Mesothelial cell of epicardium (in vitro differentiated cells): ENCODE measurements around the gene FCHO1. TPM values are rescaled to one million over a fixed set of nuclear protein-coding genes. Genes with fewer than 3 reads are reported as not detected.
"Not testable (repeated sequence)": the region's sequence is repeated elsewhere in the genome, so short reads cannot be mapped to it uniquely, and the experiment has no call there.

Experiments
- DNase-seq, 2 experiments: peaks; one replicate each; pipeline ENCODE4 v3.0.0; 2021; ENCODE audit warnings: low spot score in 2 of 2; ENCODE audit not compliant: unreplicated experiment in 2 of 2
- H3K27ac Mint-ChIP-seq: 2 replicates; pipeline ENCODE4 v1.8.0; 2021; ENCODE audit warnings: mixed read lengths
- H3K27me3 Mint-ChIP-seq: 2 replicates; pipeline ENCODE4 v1.8.0; 2021; ENCODE audit warnings: low read depth, mixed read lengths
- H3K36me3 Mint-ChIP-seq: 2 replicates; pipeline ENCODE4 v1.8.0; 2021; ENCODE audit warnings: mixed read lengths
- H3K4me1 Mint-ChIP-seq: 2 replicates; pipeline ENCODE4 v1.8.0; 2021; ENCODE audit warnings: mixed read lengths
- H3K4me3 Mint-ChIP-seq: 2 replicates; pipeline ENCODE4 v1.8.0; 2021; ENCODE audit warnings: mild to moderate bottlenecking, moderate library complexity, mixed read lengths
- H3K9me3 Mint-ChIP-seq: 2 replicates; pipeline ENCODE4 v1.8.0; 2021; ENCODE audit warnings: mixed read lengths
- total RNA-seq: library from RNA; stranded (reverse); gene quantifications from 3 replicates; pipeline ENCODE4 v1.2.1, GENCODE V29; 2021
- TF ChIP-seq, protein P1 (sequence below): fragments of 200-600 bp; sonication (generic); IDR thresholded peaks from one replicate; pipeline ENCODE4 v1.5.0; 2021; ENCODE audit warnings: antibody characterized with exemption; ENCODE audit not compliant: unreplicated experiment

The FCHO1 gene
- total RNA-seq, 1 donor from 2014 or later: 4.6 TPM

DNA sequence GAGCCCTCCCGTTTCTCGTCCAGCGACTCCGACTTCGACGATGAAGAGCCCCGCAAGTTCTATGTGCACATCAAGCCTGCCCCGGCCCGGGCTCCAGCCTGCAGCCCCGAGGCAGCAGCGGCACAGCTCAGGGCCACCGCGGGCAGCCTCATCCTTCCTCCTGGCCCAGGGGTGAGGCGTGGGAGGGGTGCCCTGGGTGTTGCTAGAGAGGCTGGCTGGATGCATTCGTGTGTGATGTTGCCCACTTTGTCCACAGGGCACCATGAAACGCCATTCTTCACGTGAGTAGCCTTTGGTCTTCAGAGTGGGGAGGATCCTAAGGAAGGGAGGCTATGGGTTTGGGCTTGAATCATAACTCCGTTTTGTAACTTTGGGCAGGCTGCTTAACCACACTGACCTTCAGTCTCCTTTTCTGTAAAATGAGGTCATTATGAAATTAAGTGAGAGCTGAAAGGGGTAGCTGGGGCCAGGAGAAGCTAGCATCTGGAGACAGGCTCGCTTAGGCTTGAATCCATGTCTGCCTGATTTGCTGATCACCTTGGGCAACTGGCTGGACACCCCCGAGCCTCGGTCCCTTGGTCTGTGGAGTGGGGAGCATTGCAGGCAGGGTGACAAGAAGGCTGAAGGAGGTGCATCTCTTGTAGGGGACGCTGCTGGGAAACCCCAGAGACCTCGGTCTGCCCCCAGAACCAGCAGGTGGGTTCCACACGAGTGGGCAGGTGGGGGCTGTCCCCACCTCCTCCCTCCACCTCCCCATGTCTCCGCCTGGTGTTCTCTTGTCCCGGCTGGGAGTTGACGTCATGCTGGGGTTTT lies 24.9 kb downstream of the FCHO1 start:
- TF ChIP-seq, protein P1, sequence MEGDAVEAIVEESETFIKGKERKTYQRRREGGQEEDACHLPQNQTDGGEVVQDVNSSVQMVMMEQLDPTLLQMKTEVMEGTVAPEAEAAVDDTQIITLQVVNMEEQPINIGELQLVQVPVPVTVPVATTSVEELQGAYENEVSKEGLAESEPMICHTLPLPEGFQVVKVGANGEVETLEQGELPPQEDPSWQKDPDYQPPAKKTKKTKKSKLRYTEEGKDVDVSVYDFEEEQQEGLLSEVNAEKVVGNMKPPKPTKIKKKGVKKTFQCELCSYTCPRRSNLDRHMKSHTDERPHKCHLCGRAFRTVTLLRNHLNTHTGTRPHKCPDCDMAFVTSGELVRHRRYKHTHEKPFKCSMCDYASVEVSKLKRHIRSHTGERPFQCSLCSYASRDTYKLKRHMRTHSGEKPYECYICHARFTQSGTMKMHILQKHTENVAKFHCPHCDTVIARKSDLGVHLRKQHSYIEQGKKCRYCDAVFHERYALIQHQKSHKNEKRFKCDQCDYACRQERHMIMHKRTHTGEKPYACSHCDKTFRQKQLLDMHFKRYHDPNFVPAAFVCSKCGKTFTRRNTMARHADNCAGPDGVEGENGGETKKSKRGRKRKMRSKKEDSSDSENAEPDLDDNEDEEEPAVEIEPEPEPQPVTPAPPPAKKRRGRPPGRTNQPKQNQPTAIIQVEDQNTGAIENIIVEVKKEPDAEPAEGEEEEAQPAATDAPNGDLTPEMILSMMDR: no peak
- Mint-ChIP-seq H3K36me3 (no peaks in the 10 kb centered on the region), H3K9me3 (no peaks in the 10 kb centered on the region), H3K27me3 (peaks cover 31% of the 10 kb centered on the region), H3K27ac (no peak overlapping the region), H3K4me3 (no peak overlapping the region), H3K4me1 (peaks cover 5% of the 10 kb centered on the region)
- no peak for DNase-seq

DNA sequence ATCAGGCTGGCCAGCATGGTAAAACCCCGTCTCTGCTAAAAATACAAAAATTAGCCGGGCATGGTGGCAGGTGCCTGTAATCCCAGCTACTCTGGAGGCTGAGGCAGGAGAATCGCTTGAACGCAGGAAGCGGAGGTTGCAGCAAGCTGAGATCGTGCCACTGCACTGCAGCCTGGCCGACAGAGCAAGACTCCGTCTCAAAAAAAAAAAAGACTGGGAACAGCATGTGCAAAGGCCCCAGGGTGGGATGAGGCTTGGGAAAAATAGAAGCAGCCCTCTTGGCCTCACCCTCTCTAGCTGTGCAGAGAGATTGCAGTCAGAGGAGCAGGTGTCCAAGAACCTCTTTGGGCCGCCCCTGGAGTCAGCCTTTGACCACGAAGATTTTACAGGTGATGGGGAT lies 26.6 kb downstream of the FCHO1 start:
- Mint-ChIP-seq H3K4me3 (peak overlapping the region; percentile 47), H3K27me3 (peaks cover 31% of the 10 kb centered on the region)
- H3K27ac Mint-ChIP-seq, H3K4me1 Mint-ChIP-seq, H3K9me3 Mint-ChIP-seq, DNase-seq, H3K36me3 Mint-ChIP-seq: not testable (repeated sequence)

DNA sequence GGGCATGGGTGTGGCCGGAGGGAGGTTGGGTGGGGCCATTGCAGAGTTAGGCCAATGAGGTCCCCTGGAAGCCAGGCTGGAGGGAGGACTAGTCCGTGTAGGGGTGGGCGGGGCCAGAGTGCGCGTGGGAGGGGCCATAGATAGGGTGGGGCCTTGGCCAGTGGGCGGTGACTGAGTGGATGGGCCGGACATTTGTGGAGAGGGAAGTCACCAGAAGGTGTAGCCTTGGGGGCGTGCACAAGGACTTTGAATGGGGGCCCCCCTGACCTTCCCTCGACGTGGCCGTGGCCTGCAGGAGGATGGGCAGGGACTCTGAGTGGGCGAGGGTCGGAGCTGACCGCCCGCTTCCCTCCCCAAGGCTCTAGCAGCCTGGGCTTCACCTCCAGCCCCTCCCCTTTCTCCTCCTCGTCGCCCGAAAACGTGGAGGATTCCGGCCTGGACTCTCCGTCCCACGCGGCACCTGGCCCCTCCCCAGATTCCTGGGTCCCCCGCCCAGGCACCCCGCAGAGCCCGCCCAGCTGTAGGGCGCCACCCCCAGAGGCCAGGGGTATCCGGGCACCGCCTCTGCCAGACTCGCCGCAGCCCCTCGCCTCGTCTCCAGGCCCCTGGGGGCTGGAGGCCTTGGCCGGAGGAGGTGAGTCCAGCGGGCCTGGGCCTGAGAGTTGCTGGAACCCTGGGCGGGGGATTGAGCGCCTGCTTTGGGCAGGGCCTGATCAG lies 27.1 kb downstream of the FCHO1 start:
- TF ChIP-seq, protein P1: no peak

DNA sequence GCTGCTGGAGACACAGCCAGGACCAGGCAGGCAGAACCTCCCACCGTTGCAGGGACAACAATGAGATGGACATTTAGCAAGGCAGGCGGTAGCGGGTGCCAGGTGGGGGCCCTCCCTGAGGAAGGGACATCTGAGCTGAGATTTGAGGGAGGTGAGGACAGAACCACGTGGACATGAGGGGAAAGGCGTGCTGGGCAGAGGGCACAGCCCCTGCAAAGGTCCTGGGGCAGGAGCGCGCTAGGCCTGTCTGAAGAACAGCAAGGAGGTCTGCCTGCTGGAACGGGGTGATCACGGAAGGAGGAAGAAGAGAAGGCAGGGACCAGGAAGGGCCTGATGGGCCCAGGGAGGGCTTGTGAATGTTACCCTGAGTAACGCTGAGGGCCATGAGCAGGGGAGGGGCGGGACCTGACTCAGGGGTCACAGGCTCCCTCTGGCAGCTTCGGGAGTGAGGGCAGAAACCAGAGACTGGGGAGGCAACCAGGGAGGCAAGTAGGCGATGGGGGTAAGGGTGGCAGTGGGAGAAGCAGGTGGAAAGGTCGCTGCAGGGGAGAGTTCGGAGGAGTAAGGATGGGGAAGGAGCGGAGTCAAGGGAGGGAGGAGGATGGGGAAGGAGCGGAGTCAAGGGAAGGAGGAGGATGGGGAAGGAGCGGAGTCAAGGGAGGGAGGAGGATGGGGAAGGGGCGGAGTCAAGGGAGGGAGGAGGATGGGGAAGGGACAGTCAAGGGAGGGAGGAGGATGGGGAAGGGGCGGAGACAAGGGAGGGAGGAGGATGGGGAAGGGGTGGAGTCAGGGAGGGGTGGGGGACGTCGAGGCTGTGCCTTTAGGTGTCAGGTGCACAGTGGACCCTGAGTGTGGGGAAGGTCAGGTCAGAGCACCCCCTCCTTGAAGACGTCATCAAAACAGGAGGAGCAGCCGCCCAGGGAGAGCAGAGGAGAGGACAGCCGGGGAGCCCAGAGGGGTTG lies 28.0 kb downstream of the FCHO1 start:
- Mint-ChIP-seq H3K27ac (no peak overlapping the region), H3K4me3 (peak overlapping the region; percentile 36), H3K27me3 (peaks cover 31% of the 10 kb centered on the region), H3K36me3 (no peaks in the 10 kb centered on the region), H3K9me3 (no peaks in the 10 kb centered on the region), H3K4me1 (peaks cover 7% of the 10 kb centered on the region)
- DNase-seq: no peak
- TF ChIP-seq, protein P1: no peak

More for the DNA sequence above, 27.1 kb downstream of the FCHO1 start:
- H3K4me1 Mint-ChIP-seq: peaks cover 5% of the 10 kb centered on the region
- DNase-seq: peak in 1 of 2 experiments; percentile 45
- H3K9me3 Mint-ChIP-seq: no peaks in the 10 kb centered on the region
- no peaks in the 10 kb centered on the region for H3K36me3 Mint-ChIP-seq
- no peak overlapping the region for H3K27ac Mint-ChIP-seq
- peaks cover 31% of the 10 kb centered on the region for H3K27me3 Mint-ChIP-seq
- peak overlapping the region; percentile 47 for H3K4me3 Mint-ChIP-seq

DNA sequence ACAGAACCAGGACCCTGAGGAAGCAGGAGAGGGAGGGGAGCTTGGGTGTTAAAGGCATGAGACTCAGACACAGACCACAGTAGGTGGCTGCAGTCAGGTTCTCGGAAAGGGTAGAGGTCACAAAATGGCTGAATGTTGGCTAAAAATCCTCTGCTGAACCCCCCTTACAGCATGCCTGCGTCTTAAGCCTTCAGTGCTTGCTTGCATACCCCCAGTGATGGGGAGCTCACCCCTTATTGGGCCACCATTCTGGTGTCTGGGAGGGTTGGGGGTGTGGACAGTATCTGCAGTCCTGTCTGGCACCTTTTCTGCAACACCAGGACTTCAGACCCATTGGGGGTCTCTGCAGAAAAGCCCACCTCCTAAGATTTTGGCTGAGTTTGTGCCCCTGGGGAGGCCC lies 29.5 kb downstream of the FCHO1 start:
- TF ChIP-seq, protein P1: no peak
- no peaks in the 10 kb centered on the region for H3K9me3 Mint-ChIP-seq
- peaks cover 7% of the 10 kb centered on the region for H3K4me1 Mint-ChIP-seq
- DNase-seq: no peak
- H3K36me3 Mint-ChIP-seq: no peaks in the 10 kb centered on the region
- no peak overlapping the region for H3K27ac Mint-ChIP-seq
- no peak overlapping the region for H3K4me3 Mint-ChIP-seq
- peaks cover 28% of the 10 kb centered on the region for H3K27me3 Mint-ChIP-seq

DNA sequence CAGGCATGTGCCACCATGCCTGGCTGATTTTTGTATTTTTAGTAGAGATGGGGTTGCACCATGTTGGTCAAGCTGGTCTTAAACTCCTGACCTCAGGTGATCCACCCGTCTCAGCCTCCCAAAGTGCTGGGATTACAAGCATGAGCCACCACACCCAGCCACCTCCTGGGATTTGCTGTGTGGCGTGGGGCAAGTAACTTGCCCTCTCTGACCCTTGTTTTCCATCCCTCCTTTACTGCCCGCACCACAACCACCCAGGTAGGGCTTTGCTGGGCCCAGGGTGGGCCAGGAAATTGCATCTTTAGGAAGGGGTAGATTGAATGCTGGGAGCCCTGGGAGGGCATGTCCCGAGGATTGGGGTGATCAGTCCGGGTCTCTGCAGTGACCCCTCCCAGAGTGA lies 32.4 kb downstream of the FCHO1 start:
- not testable (repeated sequence) for H3K4me3 Mint-ChIP-seq, H3K36me3 Mint-ChIP-seq, H3K4me1 Mint-ChIP-seq, H3K9me3 Mint-ChIP-seq, H3K27ac Mint-ChIP-seq, H3K27me3 Mint-ChIP-seq, DNase-seq
